Stomach (tissue), 4 donors: ENCODE data around the gene FAM81A.

ENCODE experiments used
- CTCF ChIP-seq, 7 experiments: fragments of 450-650 bp in 4 of 7; fragments of 200-600 bp in 3 of 7; sonication (generic) in 3 of 7; IDR thresholded peaks; one replicate each; pipeline ENCODE4 v1.5.1; 2016 to 2019; ENCODE audit warnings: antibody characterized with exemption in 7 of 7, control low read depth in 2 of 7, mild to moderate bottlenecking in 1 of 7
- EP300 ChIP-seq: sonication (generic); formaldehyde crosslinking; IDR thresholded peaks from one replicate; pipeline ENCODE4 v1.6.1; 2017; ENCODE audit warnings: antibody characterized with exemption
- POLR2A ChIP-seq, 4 donors: fragments of 450-650 bp; IDR thresholded peaks; one replicate each; pipeline ENCODE4 v1.6.1; 2016; ENCODE audit warnings: antibody characterized with exemption in 4 of 4, control low read depth in 2 of 4, mild to moderate bottlenecking in 1 of 4, moderate library complexity in 1 of 4
- POLR2AphosphoS5 ChIP-seq, 3 donors: sonication (generic); formaldehyde crosslinking; IDR thresholded peaks; one replicate each; pipeline ENCODE4 v1.6.1; 2016; ENCODE audit warnings: antibody characterized with exemption in 3 of 3

GRCh38 chr15:59556380-59556779 is 118.4 kb downstream of the FAM81A start:
- TF ChIP-seq POLR2AphosphoS5 (IDR thresholded peaks at IDR 0.05): no peak
- no peak for TF ChIP-seq POLR2A (IDR thresholded peaks at IDR 0.05)
- no peak for TF ChIP-seq CTCF (IDR thresholded peaks at IDR 0.05)
- no peak for TF ChIP-seq EP300
